GM21423 (cell line): ENCODE results near the gene SNTB2.

ENCODE experiments used
- ATAC-seq: cut with Tn5 transposase; IDR thresholded peaks from one replicate; pipeline ENCODE4 v1.9.1; 2021; ENCODE audit warnings: mild to moderate bottlenecking, moderate library complexity; ENCODE audit not compliant: unreplicated experiment

SNTB2 gene

DNA sequence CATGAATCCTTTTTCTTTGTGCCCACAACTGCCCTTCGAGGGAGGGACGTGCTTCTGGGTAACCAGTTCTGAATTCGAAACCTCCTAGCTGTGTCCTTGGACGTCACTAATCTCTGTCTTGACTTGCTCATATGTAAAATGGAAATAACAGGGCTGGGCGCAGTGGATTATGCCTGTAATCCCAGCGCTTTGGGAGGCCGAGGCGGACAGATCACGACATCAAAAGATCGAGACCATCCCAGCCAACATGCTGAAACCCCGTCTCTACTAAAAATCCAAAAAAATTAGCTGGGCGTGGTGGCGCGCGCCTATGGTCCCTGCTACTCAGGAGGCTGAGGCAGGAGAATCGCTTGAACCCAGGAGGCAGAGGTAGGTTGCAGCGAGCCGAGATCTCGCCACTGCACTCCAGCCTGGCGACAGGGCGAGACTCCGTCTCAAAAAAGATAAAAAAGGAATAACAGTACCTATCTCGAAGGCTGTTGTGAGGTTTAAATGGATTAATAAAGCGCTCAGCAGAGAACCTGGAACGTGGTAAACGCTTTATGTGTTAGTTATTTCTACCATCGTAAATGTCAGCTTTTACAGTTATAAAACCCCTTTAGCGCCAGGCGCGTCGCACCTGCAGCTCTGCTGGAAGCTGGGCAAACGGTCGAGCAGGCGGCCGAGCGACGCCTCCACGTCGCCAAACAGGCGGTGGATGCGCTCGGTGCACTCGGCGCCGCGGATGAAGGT, 151.8 kb downstream of the SNTB2 start:
- ATAC-seq: no peak

GRCh38 chr16:69339289-69340094, 152.5 kb downstream of the SNTB2 start, which contains the start of the genes COG8 and NIP7:
Gene COG8 (minus strand): TSS chr16:69339564. CDS start chr16:69339552, 12 bp downstream.
Gene NIP7 (plus strand): TSS chr16:69339772. CDS start chr16:69339830, 58 bp downstream.
- ATAC-seq: peak; percentile 94

- ATAC-seq: no peak
Observed at GRCh38 chr16:69340095-69340644, 153.2 kb downstream of the SNTB2 start.

DNA sequence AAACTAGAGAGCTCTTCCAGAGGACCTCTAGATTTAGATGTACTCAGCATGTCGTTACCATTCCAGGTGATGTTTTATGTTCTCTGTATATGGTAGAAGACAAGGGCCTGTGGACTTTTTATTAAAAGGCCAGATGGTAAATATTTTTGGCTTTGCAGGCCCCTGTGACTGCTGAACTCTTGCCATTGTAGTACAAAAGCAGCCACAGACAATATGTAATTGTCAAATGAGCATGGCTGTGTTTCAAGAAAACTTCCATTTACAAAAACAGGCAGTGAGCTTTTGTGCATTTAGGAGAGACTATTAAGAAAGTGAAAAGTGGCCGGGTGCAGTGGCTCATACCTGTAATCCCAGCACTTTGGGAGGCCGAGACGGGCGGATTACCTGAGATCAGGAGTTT, 157.2 kb downstream of the SNTB2 start:
- no peak for ATAC-seq

DNA sequence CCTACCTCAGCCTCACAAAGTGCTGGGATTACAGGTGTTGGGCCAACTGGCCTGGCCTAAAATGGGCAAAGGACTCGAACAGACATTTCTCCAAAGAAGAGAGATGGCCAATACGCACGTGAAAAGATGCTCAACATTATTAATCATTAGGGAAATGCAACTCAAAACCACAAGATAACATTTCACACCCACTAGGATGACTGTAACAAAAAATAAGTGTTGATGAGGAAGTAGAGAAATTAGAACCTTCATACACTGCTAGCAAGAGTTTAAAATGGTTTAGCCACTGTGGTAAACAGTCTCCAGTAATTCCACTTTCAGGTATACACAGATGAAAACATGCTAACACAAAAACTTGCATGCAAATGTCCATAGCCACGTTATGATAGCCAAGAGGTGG, 159.0 kb downstream of the SNTB2 start:
- ATAC-seq: no peak

DNA sequence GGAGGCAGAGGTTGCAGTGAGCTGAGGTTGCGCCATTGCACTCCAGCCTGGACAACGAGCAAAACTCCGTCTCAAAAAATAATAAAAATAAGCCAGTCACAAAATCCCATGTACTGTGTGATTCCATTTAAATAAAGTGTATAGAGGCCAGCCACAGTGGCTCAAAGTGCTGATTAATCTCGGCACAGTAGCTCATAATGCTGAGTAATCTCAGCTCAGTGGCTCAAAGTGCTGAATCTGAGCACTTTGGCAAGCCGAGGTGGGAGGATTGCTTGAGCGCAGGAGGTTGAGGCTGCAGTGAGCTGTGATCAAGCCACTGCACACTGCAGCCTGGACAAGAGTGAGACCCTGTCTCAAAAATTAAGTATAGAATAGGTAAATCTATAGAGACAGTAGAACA, 159.7 kb downstream of the SNTB2 start:
- ATAC-seq: no peak

- no peak for ATAC-seq
Observed at GRCh38 chr16:69348222-69348621, 161.3 kb downstream of the SNTB2 start.

- ATAC-seq: no peak
Observed at GRCh38 chr16:69349536-69349935, 162.6 kb downstream of the SNTB2 start.

GRCh38 chr16:69350536-69351133, 163.7 kb downstream of the SNTB2 start:
- no peak for ATAC-seq

- ATAC-seq: no peak
Observed at GRCh38 chr16:69351309-69352027, 164.5 kb downstream of the SNTB2 start, which contains the start of gene TMED6. Gene TMED6 (minus strand): TSS chr16:69351786. CDS start chr16:69351753, 33 bp downstream.
